HG02870 (cell line): ENCODE results near the gene KLHL35.
"Not testable (repeated sequence)": the region's sequence is repeated elsewhere in the genome, so short reads cannot be mapped to it uniquely, and the experiment has no call there.

Experiments used
- ATAC-seq: cut with Tn5 transposase; IDR thresholded peaks from one replicate; pipeline ENCODE4 v1.9.1; 2021; ENCODE audit warnings: mild to moderate bottlenecking, moderate library complexity; ENCODE audit not compliant: unreplicated experiment

KLHL35 gene

GRCh38 chr11:75426720-75427086 is 6.3 kb downstream of the KLHL35 start:
- no peak for ATAC-seq

GRCh38 chr11:75425422-75425821 is 7.6 kb downstream of the KLHL35 start:
- no peak for ATAC-seq

GRCh38 chr11:75424396-75424795 is 8.6 kb downstream of the KLHL35 start:
- no peak for ATAC-seq

- no peak for ATAC-seq
Measured at GRCh38 chr11:75423721-75424120, 9.3 kb downstream of the KLHL35 start.

- no peak for ATAC-seq
Measured at GRCh38 chr11:75422248-75423231, 10.5 kb downstream of the KLHL35 start.

- no peak for ATAC-seq
Measured at GRCh38 chr11:75421902-75422247, 11.1 kb downstream of the KLHL35 start.

- no peak for ATAC-seq
Measured at GRCh38 chr11:75421035-75421602, 11.9 kb downstream of the KLHL35 start.

- ATAC-seq = no peak
Measured at GRCh38 chr11:75420224-75421034, 12.6 kb downstream of the KLHL35 start.

GRCh38 chr11:75413864-75414263 is 19.1 kb downstream of the KLHL35 start:
- ATAC-seq = no peak

- not testable (repeated sequence) for ATAC-seq
Measured at GRCh38 chr11:75413146-75413545, 19.9 kb downstream of the KLHL35 start.

- not testable (repeated sequence) for ATAC-seq
Measured at GRCh38 chr11:75409971-75410370, 23.0 kb downstream of the KLHL35 start.

- no peak for ATAC-seq
Measured at GRCh38 chr11:75408957-75409219, 24.1 kb downstream of the KLHL35 start.

- ATAC-seq = no peak
Measured at GRCh38 chr11:75406338-75406777, 26.6 kb downstream of the KLHL35 start.

- no peak for ATAC-seq
Measured at GRCh38 chr11:75403983-75404658, 28.9 kb downstream of the KLHL35 start.

- no peak for ATAC-seq
Measured at GRCh38 chr11:75403037-75403436, 30.0 kb downstream of the KLHL35 start.

GRCh38 chr11:75402002-75402773 is 30.8 kb downstream of the KLHL35 start:
- no peak for ATAC-seq

GRCh38 chr11:75400146-75400865 is 32.7 kb downstream of the KLHL35 start:
- no peak for ATAC-seq

GRCh38 chr11:75399344-75400145 is 33.5 kb downstream of the KLHL35 start, which contains the start of gene RPS3:
RPS3 (plus strand) TSS chr11:75399518; CDS start chr11:75399548, 30 bp downstream.
- peak; percentile 77 for ATAC-seq

- no peak for ATAC-seq
Measured at GRCh38 chr11:75398906-75399305, 34.1 kb downstream of the KLHL35 start.
